Kidney tubule cell (primary cell): Measurements from ENCODE around the gene VIPR2.
"Not testable (repeated sequence)": the region's sequence is repeated elsewhere in the genome, so short reads cannot be mapped to it uniquely, and the experiment has no call there.

Experiments used
- DNase-seq: peaks from one replicate; pipeline ENCODE4 v3.0.0-alpha.2; 2018; ENCODE audit warnings: low spot score

The VIPR2 gene

GRCh38 chr7:159008417-159008816, 136.2 kb downstream of the VIPR2 start:
- no peak for DNase-seq

- DNase-seq = no peak
Measured at GRCh38 chr7:159007996-159008389, 136.7 kb downstream of the VIPR2 start.

- DNase-seq = no peak
Measured at GRCh38 chr7:159007364-159007995, 137.2 kb downstream of the VIPR2 start.

GRCh38 chr7:159006610-159007130, 138.0 kb downstream of the VIPR2 start:
- no peak for DNase-seq

- not testable (repeated sequence) for DNase-seq
Measured at GRCh38 chr7:159006022-159006609, 138.6 kb downstream of the VIPR2 start.

GRCh38 chr7:159005618-159006017, 139.0 kb downstream of the VIPR2 start:
- no peak for DNase-seq

GRCh38 chr7:159004411-159004810, 140.3 kb downstream of the VIPR2 start:
- no peak for DNase-seq

GRCh38 chr7:159001811-159002210, 142.9 kb downstream of the VIPR2 start:
- DNase-seq = no peak

- no peak for DNase-seq
Measured at GRCh38 chr7:159000859-159001435, 143.7 kb downstream of the VIPR2 start.

- DNase-seq = no peak
Measured at GRCh38 chr7:159000070-159000469, 144.6 kb downstream of the VIPR2 start.

- DNase-seq = no peak
Measured at GRCh38 chr7:158999496-158999895, 145.2 kb downstream of the VIPR2 start.

GRCh38 chr7:158998261-158998660, 146.4 kb downstream of the VIPR2 start:
- not testable (repeated sequence) for DNase-seq

- DNase-seq = no peak
Measured at GRCh38 chr7:158997471-158997870, 147.2 kb downstream of the VIPR2 start.

GRCh38 chr7:158997110-158997453, 147.6 kb downstream of the VIPR2 start:
- no peak for DNase-seq

- DNase-seq = no peak
Measured at GRCh38 chr7:158996214-158997109, 148.2 kb downstream of the VIPR2 start.

GRCh38 chr7:158995514-158995913, 149.2 kb downstream of the VIPR2 start:
- no peak for DNase-seq

GRCh38 chr7:158994687-158995086, 150.0 kb downstream of the VIPR2 start:
- no peak for DNase-seq

GRCh38 chr7:158993591-158993990, 151.1 kb downstream of the VIPR2 start:
- DNase-seq = no peak

GRCh38 chr7:158992759-158993158, 151.9 kb downstream of the VIPR2 start:
- DNase-seq = no peak

- DNase-seq = no peak
Measured at GRCh38 chr7:158991824-158992621, 152.6 kb downstream of the VIPR2 start.

- no peak for DNase-seq
Measured at GRCh38 chr7:158988996-158989395, 155.7 kb downstream of the VIPR2 start.
